Upper lobe of left lung (tissue), 6 donors: ENCODE data around the gene VPS33B. TPM values are rescaled to one million over a fixed set of nuclear protein-coding genes. Genes with fewer than 3 reads are reported as not detected.

Source experiments
- ATAC-seq, 2 donors: fragments of 200-7000 bp; cut with Tn5 transposase; one replicate each; pipeline ENCODE4 v1.9.1; 2022; ENCODE audit warnings: mild to moderate bottlenecking in 2 of 2, moderate library complexity in 2 of 2; ENCODE audit not compliant: low FRiP score in 2 of 2
- DNase-seq, 2 donors: peaks; one replicate each; pipeline ENCODE4 v3.0.0-alpha.2; 2019 to 2020
- H3K27ac ChIP-seq, 4 donors: fragments of 200-600 bp; sonication (generic); one replicate each; pipeline ENCODE4 v1.5.1; 2016 to 2019
- H3K27me3 ChIP-seq, 4 donors: fragments of 200-600 bp; sonication (generic); one replicate each; pipeline ENCODE4 v1.5.1; 2017 to 2019
- H3K36me3 ChIP-seq, 4 donors: fragments of 200-600 bp; sonication (generic); one replicate each; pipeline ENCODE4 v1.5.1; 2016 to 2019
- H3K4me1 ChIP-seq, 4 donors: fragments of 200-600 bp; sonication (generic); one replicate each; pipeline ENCODE4 v1.5.1; 2018 to 2019
- H3K4me3 ChIP-seq, 4 donors: fragments of 200-600 bp; sonication (generic); one replicate each; pipeline ENCODE4 v1.5.1; 2017 to 2019; ENCODE audit warnings: mild to moderate bottlenecking in 2 of 4, moderate library complexity in 1 of 4
- H3K9me3 ChIP-seq, 4 donors: fragments of 200-600 bp; sonication (generic); one replicate each; pipeline ENCODE4 v1.5.1; 2018 to 2019
- CTCF ChIP-seq, 6 experiments: fragments of 450-650 bp in 4 of 6; fragments of 200-600 bp in 2 of 6; sonication (generic) in 2 of 6; IDR thresholded peaks; one replicate each; pipeline ENCODE4 v1.5.1; 2016 to 2019; ENCODE audit warnings: antibody characterized with exemption in 6 of 6
- EP300 ChIP-seq, 4 donors: sonication (generic); formaldehyde crosslinking; IDR thresholded peaks; one replicate each; pipeline ENCODE4 v1.5.1; 2017; ENCODE audit warnings: antibody characterized with exemption in 4 of 4, control low read depth in 2 of 4
- POLR2A ChIP-seq, 4 donors: fragments of 450-650 bp; IDR thresholded peaks; one replicate each; pipeline ENCODE4 v1.5.1; 2016 to 2017; ENCODE audit warnings: antibody characterized with exemption in 4 of 4, mild to moderate bottlenecking in 2 of 4
- POLR2AphosphoS5 ChIP-seq, 2 donors: sonication (generic); formaldehyde crosslinking; IDR thresholded peaks; one replicate each; pipeline ENCODE4 v1.5.1; 2017; ENCODE audit warnings: antibody characterized with exemption in 2 of 2
- WGBS, 2 donors: methylation state at CpG; one replicate each; pipeline ENCODE4 v1.1.5; 2017 to 2018; 5-methylcytosine and 5-hydroxymethylcytosine counted together
- total RNA-seq, 6 donors: library from RNA; depleted of rRNA in 4 of 6; stranded (reverse); fragments of >200 nt in 4 of 6; gene quantifications; one replicate each; pipeline versions ENCODE4 v1.1.0 to v1.2.1, GENCODE V29; 2016 to 2021
- donor health status: DM: no; HTN: no; CAD: no; lungs with moderate emphysema.
- donor health status: DM: no; HTN: yes; CAD: no; lungs with severe emphysema.

VPS33B gene
- total RNA-seq, 6 donors from 2014 or later: 9.2 to 20.2 (median 14.8) TPM

- no peak overlapping the region for H3K4me3 ChIP-seq
- H3K27ac ChIP-seq: no peak overlapping the region
- 19 to 22% methylated on average over 9 to 11 of the region's 11 CpGs for WGBS, 2 donors
- no peaks in the 10 kb centered on the region for H3K9me3 ChIP-seq
- H3K4me1 ChIP-seq: peaks cover 0 to 4% (median 0%) of the 10 kb centered on the region in 4 donors
- peak in 1 of 2 donors; percentile 84 for ATAC-seq
- no peaks in the 10 kb centered on the region for H3K36me3 ChIP-seq
- TF ChIP-seq POLR2A (IDR thresholded peaks at IDR 0.05): no peak
- peak; percentile 23 to 83 (median 56) for TF ChIP-seq CTCF (IDR thresholded peaks at IDR 0.05)
- H3K27me3 ChIP-seq: no peaks in the 10 kb centered on the region
- peak in 1 of 2 donors; percentile 43 for DNase-seq
These were observed 33.3 kb upstream of the VPS33B start for GRCh38 chr15:91055548-91056331.

GRCh38 chr15:91054816-91055215, 32.4 kb upstream of the VPS33B start:
- TF ChIP-seq EP300 (IDR thresholded peaks at IDR 0.05) (no peak), CTCF (IDR thresholded peaks at IDR 0.05) (no peak), POLR2A (IDR thresholded peaks at IDR 0.05) (no peak), POLR2AphosphoS5 (IDR thresholded peaks at IDR 0.05) (no peak)
- Histone ChIP-seq H3K9me3 (no peaks in the 10 kb centered on the region), H3K4me1 (peaks cover 0 to 8% (median 0%) of the 10 kb centered on the region in 4 donors), H3K27me3 (no peaks in the 10 kb centered on the region), H3K27ac (no peak overlapping the region), H3K4me3 (no peak overlapping the region), H3K36me3 (no peaks in the 10 kb centered on the region)
- ATAC-seq (no peak), DNase-seq (no peak)
- 29 to 38% methylated on average over 2 of the region's 2 CpGs for WGBS, 2 donors

- DNase-seq: no peak
- peaks cover 0 to 14% (median 5%) of the 10 kb centered on the region in 4 donors for H3K4me1 ChIP-seq
- no peak overlapping the region for H3K4me3 ChIP-seq
- TF ChIP-seq POLR2A (IDR thresholded peaks at IDR 0.05) (no peak), CTCF (IDR thresholded peaks at IDR 0.05) (no peak), POLR2AphosphoS5 (IDR thresholded peaks at IDR 0.05) (no peak)
- no peaks in the 10 kb centered on the region for H3K36me3 ChIP-seq
- no peaks in the 10 kb centered on the region for H3K9me3 ChIP-seq
- no peak overlapping the region for H3K27ac ChIP-seq
- 67 to 83% methylated on average over 8 of the region's 8 CpGs for WGBS, 2 donors
- no peaks in the 10 kb centered on the region for H3K27me3 ChIP-seq
- ATAC-seq: no peak
These were observed 28.9 kb upstream of the VPS33B start for GRCh38 chr15:91051248-91051647.

GRCh38 chr15:91050128-91050455, 27.7 kb upstream of the VPS33B start:
- Histone ChIP-seq H3K27ac (no peak overlapping the region), H3K27me3 (no peaks in the 10 kb centered on the region), H3K9me3 (no peaks in the 10 kb centered on the region), H3K4me3 (no peak overlapping the region), H3K4me1 (peaks cover 0 to 10% (median 5%) of the 10 kb centered on the region in 4 donors), H3K36me3 (no peaks in the 10 kb centered on the region)
- WGBS, 2 donors: 51 to 63% methylated on average over 4 of the region's 4 CpGs
- ATAC-seq: no peak
- no peak for DNase-seq
- TF ChIP-seq POLR2A (IDR thresholded peaks at IDR 0.05): no peak
- TF ChIP-seq EP300 (IDR thresholded peaks at IDR 0.05): no peak
- no peak for TF ChIP-seq POLR2AphosphoS5 (IDR thresholded peaks at IDR 0.05)
- no peak for TF ChIP-seq CTCF (IDR thresholded peaks at IDR 0.05)
